ENCODE results near the gene SP9. TPM values are rescaled to one million over a fixed set of nuclear protein-coding genes. Genes with fewer than 3 reads are reported as not detected.

Gene SP9
- total RNA-seq, 4 donors from 2014 or later = not detected

GRCh38 chr2:174376967-174377366, 42.2 kb downstream of the SP9 start:
- Histone ChIP-seq H3K4me3 (no peak overlapping the region), H3K27ac (no peak overlapping the region), H3K27me3 (no peaks in the 10 kb centered on the region), H3K4me1 (no peaks in the 10 kb centered on the region), H3K9me3 (no peaks in the 10 kb centered on the region), H3K36me3 (peaks cover 0 to 78% (median 12%) of the 10 kb centered on the region in 3 donors)
- TF ChIP-seq POLR2A (IDR thresholded peaks at IDR 0.05) (no peak), EP300 (IDR thresholded peaks at IDR 0.05) (no peak), CTCF (IDR thresholded peaks at IDR 0.05) (no peak)
- DNase-seq (ENCODE audit: low spot score in 2 of 2) = no peak
- 92% methylated on average over 2 of the region's 2 CpGs for WGBS, 2 donors

- Histone ChIP-seq H3K27me3 (no peaks in the 10 kb centered on the region), H3K4me3 (no peak overlapping the region), H3K36me3 (peaks cover 0 to 67% (median 5%) of the 10 kb centered on the region in 3 donors), H3K27ac (no peak overlapping the region), H3K9me3 (no peaks in the 10 kb centered on the region), H3K4me1 (no peaks in the 10 kb centered on the region)
- no peak for TF ChIP-seq CTCF (IDR thresholded peaks at IDR 0.05)
- no peak for TF ChIP-seq POLR2A (IDR thresholded peaks at IDR 0.05)
- TF ChIP-seq EP300 (IDR thresholded peaks at IDR 0.05) = no peak
- WGBS, 2 donors = 71 to 82% methylated on average over 1 of the region's 1 CpG
- no peak for DNase-seq (ENCODE audit: low spot score in 2 of 2)
These were observed 49.0 kb downstream of the SP9 start for GRCh38 chr2:174383796-174384195.

GRCh38 chr2:174385201-174385600, 50.4 kb downstream of the SP9 start:
- H3K9me3 ChIP-seq = no peaks in the 10 kb centered on the region
- peaks cover 0 to 66% (median 0%) of the 10 kb centered on the region in 3 donors for H3K36me3 ChIP-seq
- 87 to 91% methylated on average over 3 of the region's 3 CpGs for WGBS, 2 donors
- no peak for DNase-seq (ENCODE audit: low spot score in 2 of 2)
- no peak overlapping the region for H3K27ac ChIP-seq
- no peaks in the 10 kb centered on the region for H3K27me3 ChIP-seq
- TF ChIP-seq CTCF (IDR thresholded peaks at IDR 0.05) = no peak
- TF ChIP-seq EP300 (IDR thresholded peaks at IDR 0.05) = no peak
- no peak for TF ChIP-seq POLR2A (IDR thresholded peaks at IDR 0.05)
- no peak overlapping the region for H3K4me3 ChIP-seq
- H3K4me1 ChIP-seq = peaks cover 0 to 3% (median 0%) of the 10 kb centered on the region in 4 donors

Other genes with a start within 250 kb of the SP9 start
- 10 to 100 TPM; 32.0 to 69.0 (median 45.5) TPM for gene OLA1, start 86.4 kb upstream of the SP9 start, total RNA-seq
- 10 to 100 TPM; 13.5 to 32.0 (median 20.7) TPM for gene SCRN3, start 60.8 kb downstream of the SP9 start, total RNA-seq
- 10 to 100 TPM in 3 of 4 donors, 1 to 10 TPM in 1; 8.6 to 36.5 (median 15.5) TPM for gene GPR155, start 152.1 kb downstream of the SP9 start, total RNA-seq

Data from tibial nerve (tissue), 4 donors.